IMR-90 (cell line): ENCODE measurements around the gene KCNK3. TPM values are rescaled to one million over a fixed set of nuclear protein-coding genes. Genes with fewer than 3 reads are reported as not detected.

ENCODE experiments used
- ATAC-seq: fragments of 200-7000 bp; cut with Tn5 transposase; 2 replicates; pipeline ENCODE4 v1.9.1; 2020; ENCODE audit warnings: low read depth, mild to moderate bottlenecking, moderate library complexity
- BruUV-seq: library from RNA; stranded (reverse); fragments of 400-500 nt; replicated peaks from 2 replicates; lab custom pipeline; 2021; lab: Mats Ljungman, UMichigan
- CTCF ChIA-PET: fragments of 300-600 bp; formaldehyde crosslinking; extraction: SDS; loops from one replicate; lab custom pipeline; 2021; ENCODE audit warnings: antibody characterized with exemption; lab: Yijun Ruan, JAX
- POLR2A ChIA-PET: fragments of 300-600 bp; sonication (Branson Sonifier 250); formaldehyde crosslinking; loops from one replicate; lab custom pipeline; 2022; ENCODE audit warnings: antibody characterized with exemption; ENCODE audit not compliant: unreplicated experiment; lab: Charles Lee
- DNase-seq: peaks from one replicate; pipeline ENCODE4 v3.0.0; 2013
- H2AFZ ChIP-seq: replicated peaks from 2 replicates; pipeline ENCODE3; 2013; ENCODE audit warnings: low read length, mild to moderate bottlenecking; ENCODE audit not compliant: poor library complexity
- H2AK5ac ChIP-seq: 2 replicates; pipeline ENCODE4 v1.6.1; 2013; ENCODE audit warnings: low read depth, low read length, inconsistent platforms
- H2AK9ac ChIP-seq: replicated peaks from 2 replicates; pipeline ENCODE3; 2013; ENCODE audit warnings: mild to moderate bottlenecking, low read depth, low read length, moderate library complexity; ENCODE audit not compliant: poor library complexity
- H2BK120ac ChIP-seq: 2 replicates; pipeline ENCODE4 v1.6.1; 2013; ENCODE audit warnings: low read depth, low read length, inconsistent platforms
- H2BK15ac ChIP-seq: 3 replicates; pipeline ENCODE4 v1.6.1; 2013; ENCODE audit warnings: low read depth, low read length, inconsistent platforms
- H2BK20ac ChIP-seq: 2 replicates; pipeline ENCODE4 v1.6.1; 2013; ENCODE audit warnings: low read depth, mild to moderate bottlenecking, inconsistent platforms, low read length, moderate library complexity
- H2BK5ac ChIP-seq: 2 replicates; pipeline ENCODE4 v1.6.1; 2013; ENCODE audit warnings: mild to moderate bottlenecking, low read depth, low read length, inconsistent platforms; ENCODE audit not compliant: poor library complexity, severe bottlenecking
- H3K14ac ChIP-seq: replicated peaks from 2 replicates; pipeline ENCODE4 v1.6.1; 2013; ENCODE audit warnings: low read depth, low read length, inconsistent platforms
- H3K18ac ChIP-seq: 2 replicates; pipeline ENCODE4 v1.6.1; 2013; ENCODE audit warnings: low read depth, low read length, control low read depth
- H3K23ac ChIP-seq: 2 replicates; pipeline ENCODE4 v1.6.1; 2013; ENCODE audit warnings: low read depth, low read length, inconsistent platforms
- H3K27ac ChIP-seq: 2 replicates; pipeline ENCODE4 v1.5.1; 2013; ENCODE audit warnings: mild to moderate bottlenecking, control low read depth, low read length; ENCODE audit not compliant: insufficient read depth
- H3K27me3 ChIP-seq: 2 replicates; pipeline ENCODE4 v1.6.1; 2013; ENCODE audit warnings: low read length; ENCODE audit not compliant: control insufficient read depth, insufficient read depth
- H3K36me3 ChIP-seq: 2 replicates; pipeline ENCODE4 v1.6.1; 2013; ENCODE audit warnings: low read length, mixed read lengths; ENCODE audit not compliant: control insufficient read depth, insufficient read depth
- H3K4ac ChIP-seq: 2 replicates; pipeline ENCODE4 v1.6.1; 2013; ENCODE audit warnings: low read depth, low read length, inconsistent platforms
- H3K4me1 ChIP-seq: 2 replicates; pipeline ENCODE4 v1.6.1; 2013; ENCODE audit warnings: low read length, mixed read lengths; ENCODE audit not compliant: control insufficient read depth, insufficient read depth
- H3K4me2 ChIP-seq: 2 replicates; pipeline ENCODE4 v1.6.1; 2013; ENCODE audit warnings: low read depth, mild to moderate bottlenecking, control low read depth, low read length, moderate library complexity
- H3K4me3 ChIP-seq: 2 replicates; pipeline ENCODE4 v1.5.1; 2013; ENCODE audit warnings: low read depth, mild to moderate bottlenecking, control low read depth, low read length, moderate library complexity; ENCODE audit not compliant: insufficient read depth
- H3K56ac ChIP-seq: 2 replicates; pipeline ENCODE4 v1.6.1; 2013; ENCODE audit warnings: low read length, inconsistent platforms; ENCODE audit not compliant: insufficient read depth; ENCODE audit errors: extremely low read depth
- H3K79me1 ChIP-seq, 2 experiments: 2 replicates each; pipeline ENCODE4 v1.6.1; 2013; ENCODE audit warnings: low read length in 2 of 2, inconsistent platforms in 1 of 2, low read depth in 1 of 2
- H3K9ac ChIP-seq: 2 replicates; pipeline ENCODE4 v1.6.1; 2013; ENCODE audit warnings: low read depth, low read length, control low read depth
- H3K9me1 ChIP-seq: 2 replicates; pipeline ENCODE4 v1.6.1; 2013; ENCODE audit warnings: low read length, inconsistent platforms; ENCODE audit not compliant: insufficient read depth
- H3K9me3 ChIP-seq: 2 replicates; pipeline ENCODE4 v1.6.1; 2013; ENCODE audit warnings: low read length; ENCODE audit not compliant: control insufficient read depth, insufficient read depth
- H4K20me1 ChIP-seq: 2 replicates; pipeline ENCODE4 v1.6.1; 2013; ENCODE audit warnings: low read length, inconsistent platforms; ENCODE audit not compliant: insufficient read depth
- H4K5ac ChIP-seq: 2 replicates; pipeline ENCODE4 v1.6.1; 2013; ENCODE audit warnings: mild to moderate bottlenecking, low read depth, low read length, control low read depth
- H4K8ac ChIP-seq, 2 experiments: 2 replicates each; pipeline ENCODE4 v1.6.1; 2013; ENCODE audit warnings: low read depth in 2 of 2, low read length in 2 of 2, control low read depth in 1 of 2, inconsistent platforms in 1 of 2
- H4K91ac ChIP-seq: 2 replicates; pipeline ENCODE4 v1.6.1; 2013; ENCODE audit warnings: low read depth, low read length, inconsistent platforms; ENCODE audit not compliant: insufficient read depth
- CEBPB ChIP-seq: IDR thresholded peaks from 2 replicates; pipeline ENCODE4 v1.6.1; 2012; ENCODE audit warnings: low read depth, low read length, improper control_type of control experiment
- CHD1 ChIP-seq: IDR thresholded peaks from 2 replicates; pipeline ENCODE4 v1.6.1; 2012; ENCODE audit warnings: low read depth, low read length, improper control_type of control experiment
- CTCF ChIP-seq: conservative IDR thresholded peaks from 2 replicates; pipeline ENCODE4 v1.5.1; 2012; ENCODE audit warnings: mild to moderate bottlenecking, low read depth, low read length, improper control_type of control experiment
- FOS ChIP-seq: fragments of 150-350 bp; IDR thresholded peaks from 2 replicates; pipeline ENCODE4 v1.6.1; 2016; ENCODE audit warnings: low read depth, low read length
- MAZ ChIP-seq: IDR thresholded peaks from 2 replicates; pipeline ENCODE4 v1.6.1; 2012; ENCODE audit warnings: low read depth, mild to moderate bottlenecking, low read length, improper control_type of control experiment, moderate library complexity, borderline replicate concordance
- NFE2L2 ChIP-seq: fragments of 150-350 bp; IDR thresholded peaks from 2 replicates; pipeline ENCODE4 v1.6.1; 2016; ENCODE audit warnings: low read depth, mild to moderate bottlenecking, low read length
- WGBS, 2 experiments: methylation state at CpG; one replicate each; pipeline versions ENCODE4 v1.1.5 to v1.1.7; 2013; ENCODE audit warnings: missing lambda C conversion rate in 2 of 2; ENCODE audit not compliant: insufficient read length in 1 of 2; ENCODE audit errors: extremely low coverage in 2 of 2; 5-methylcytosine and 5-hydroxymethylcytosine counted together
- dilution Hi-C: fragments of 300-500 bp; cut with HindIII; formaldehyde crosslinking; loops from one replicate; pipeline ENCODE4 v1.14.3; 2018; ENCODE audit warnings: low sequenced_read_pairs; ENCODE audit not compliant: unreplicated experiment
- in situ Hi-C: fragments of 300-500 bp; cut with MboI; formaldehyde crosslinking; loops from 3 replicates; pipeline ENCODE4 v1.14.3; 2019; ENCODE audit warnings: low sequenced_read_pairs, inconsistent platforms, mixed read lengths
- intact Hi-C: fragments of 100-400 bp; cut with micrococcal nuclease; formaldehyde crosslinking; loops from 2 replicates; pipeline ENCODE4 v1.10.0; 2022
- polyA plus RNA-seq, 3 experiments: library from polyadenylated mRNA; depleted of rRNA; stranded (reverse); fragments of >200 nt; gene quantifications; 2 replicates each; pipeline ENCODE4 v1.2.3, GENCODE V29; 2012; ENCODE audit warnings: low replicate concordance in 1 of 3
- total RNA-seq: library from RNA; depleted of rRNA; stranded (reverse); fragments of >200 nt; gene quantifications from 2 replicates; pipeline ENCODE4 v1.2.3, GENCODE V29; 2012

The KCNK3 gene
- total and polyA plus RNA-seq, 2 of the 4 experiments (the other 2 are of a cell fraction): under 0.01 to 0.03 TPM

- Histone ChIP-seq H3K18ac (no peak overlapping the region), H3K4me2 (no peak overlapping the region), H4K20me1 (no peaks in the 10 kb centered on the region), H3K4me1 (no peaks in the 10 kb centered on the region), H4K91ac (no peak overlapping the region), H2BK120ac (no peak overlapping the region), H3K79me1 (no peaks in the 10 kb centered on the region), H3K14ac (no peak overlapping the region), H2BK15ac (no peak overlapping the region), H4K5ac (no peak overlapping the region), H3K9ac (no peak overlapping the region), H3K27me3 (peaks cover 23% of the 10 kb centered on the region; the same call in 1 of the 2 replicates), H3K23ac (no peak overlapping the region), H3K36me3 (no peaks in the 10 kb centered on the region), H3K56ac (no peak overlapping the region), H2AK5ac (no peak overlapping the region), H3K27ac (no peak overlapping the region), H3K9me1 (no peaks in the 10 kb centered on the region), H2AK9ac (no peak overlapping the region), H3K9me3 (no peaks in the 10 kb centered on the region), H3K4me3 (no peak overlapping the region), H4K8ac (no peak overlapping the region), H2BK20ac (no peak overlapping the region), H2BK5ac (no peak overlapping the region), H3K4ac (no peak overlapping the region), H2AFZ (no peak overlapping the region)
- dilution Hi-C loops: no loop called here
- ATAC-seq: peak; percentile 93
- BruUV-seq: no TSS peak
- intact Hi-C loops: no loop called here
- ChIA-PET CTCF (interaction anchor here (0.7 to 0.8 kb wide), 2 partner anchors 20 to 56 kb away, joined by 3 read pairs; no protein-coding TSS in a partner anchor), POLR2A (no interaction called here)
- in situ Hi-C loops: no loop called here
- TF ChIP-seq FOS (peak; percentile 37; the same call in 1 of the 2 replicates), CEBPB (0 out of 2 replicates have a peak, but pooled peaks have one; percentile 8), MAZ (peak; percentile 13; the same call in 1 of the 2 replicates), NFE2L2 (peak; percentile 11; the same call in 1 of the 2 replicates), CTCF (no peak), CHD1 (no peak)
- WGBS, 2 experiments: no CpG with 5 or more reads among the region's 5 CpGs
- DNase-seq: peak; percentile 96
Observed at GRCh38 chr2:26735097-26735496, 42.6 kb downstream of the KCNK3 start.
